DMS153 treated with DMSO at 0.1 percent for 48 hours (cell line): ENCODE data around the gene HIF1A.
"Not testable (repeated sequence)": the region's sequence is repeated elsewhere in the genome, so short reads cannot be mapped to it uniquely, and the experiment has no call there.

Experiments used
- DNase-seq: peaks from one replicate; lab custom pipeline; 2025; ENCODE audit not compliant: unreplicated experiment; lab: John Stamatoyannopoulos, UW

The HIF1A gene

DNA sequence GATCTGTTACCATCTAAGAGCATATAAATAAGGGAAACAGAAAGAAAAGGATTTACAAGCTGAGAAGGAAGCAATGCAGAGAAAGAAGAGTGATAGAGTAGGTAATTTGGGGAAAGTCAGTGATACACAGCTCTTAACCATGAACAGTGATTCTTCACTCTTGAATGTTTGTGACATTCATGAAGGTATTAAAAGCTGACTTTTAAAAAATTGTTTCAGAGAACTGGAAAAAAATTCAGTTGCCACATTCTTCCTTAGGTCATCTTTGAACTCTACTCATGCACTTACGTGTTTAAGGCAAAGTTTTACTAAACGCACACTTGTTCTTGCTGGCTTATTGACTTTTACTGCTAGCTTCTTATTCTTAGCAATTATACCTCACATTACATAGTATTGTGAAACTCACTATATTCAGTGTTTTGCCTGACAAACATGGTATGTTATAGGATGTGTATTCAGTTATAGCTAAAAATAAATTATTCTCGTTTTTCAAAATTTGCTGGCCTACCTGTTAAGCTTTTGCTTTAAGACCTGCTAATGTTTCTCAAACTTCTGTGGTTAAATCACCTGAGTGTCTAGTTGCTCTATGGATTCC is 10.9 kb downstream of the HIF1A start:
- no peak for DNase-seq

DNA sequence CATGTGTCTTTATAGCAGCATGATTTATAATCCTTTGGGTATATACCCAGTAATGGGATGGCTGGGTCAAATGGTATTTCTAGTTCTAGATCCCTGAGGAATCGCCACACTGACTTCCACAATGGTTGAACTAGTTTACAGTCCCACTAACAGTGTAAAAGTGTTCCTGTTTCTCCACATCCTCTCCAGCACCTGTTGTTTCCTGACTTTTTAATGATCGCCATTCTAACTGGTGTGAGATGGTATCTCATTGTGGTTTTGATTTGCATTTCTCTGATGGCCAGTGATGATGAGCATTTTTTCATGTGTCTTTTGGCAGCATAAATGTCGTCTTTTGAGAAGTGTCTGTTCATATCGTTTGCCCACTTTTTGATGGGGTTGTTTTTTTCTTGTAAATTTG is 12.5 kb downstream of the HIF1A start:
- DNase-seq = not testable (repeated sequence)

DNA sequence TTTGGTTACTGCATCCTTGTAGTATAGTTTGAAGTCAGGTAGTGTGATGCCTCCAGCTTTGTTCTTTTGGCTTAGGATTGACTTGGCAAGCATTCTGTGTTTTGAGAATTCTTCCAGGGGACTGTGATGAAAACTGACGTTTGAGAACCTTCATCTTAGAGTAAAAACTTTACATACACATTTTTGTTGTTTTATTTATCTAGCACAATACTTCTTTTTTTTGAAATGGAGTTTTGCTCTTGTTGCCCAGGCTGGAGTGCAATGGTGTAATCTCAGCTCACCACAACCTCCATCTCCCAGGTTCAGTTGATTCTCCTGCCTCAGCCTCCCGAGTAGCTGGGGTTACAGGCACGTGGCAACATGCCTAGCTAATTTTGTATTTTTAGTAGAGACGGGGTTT is 13.4 kb downstream of the HIF1A start:
- not testable (repeated sequence) for DNase-seq

DNA sequence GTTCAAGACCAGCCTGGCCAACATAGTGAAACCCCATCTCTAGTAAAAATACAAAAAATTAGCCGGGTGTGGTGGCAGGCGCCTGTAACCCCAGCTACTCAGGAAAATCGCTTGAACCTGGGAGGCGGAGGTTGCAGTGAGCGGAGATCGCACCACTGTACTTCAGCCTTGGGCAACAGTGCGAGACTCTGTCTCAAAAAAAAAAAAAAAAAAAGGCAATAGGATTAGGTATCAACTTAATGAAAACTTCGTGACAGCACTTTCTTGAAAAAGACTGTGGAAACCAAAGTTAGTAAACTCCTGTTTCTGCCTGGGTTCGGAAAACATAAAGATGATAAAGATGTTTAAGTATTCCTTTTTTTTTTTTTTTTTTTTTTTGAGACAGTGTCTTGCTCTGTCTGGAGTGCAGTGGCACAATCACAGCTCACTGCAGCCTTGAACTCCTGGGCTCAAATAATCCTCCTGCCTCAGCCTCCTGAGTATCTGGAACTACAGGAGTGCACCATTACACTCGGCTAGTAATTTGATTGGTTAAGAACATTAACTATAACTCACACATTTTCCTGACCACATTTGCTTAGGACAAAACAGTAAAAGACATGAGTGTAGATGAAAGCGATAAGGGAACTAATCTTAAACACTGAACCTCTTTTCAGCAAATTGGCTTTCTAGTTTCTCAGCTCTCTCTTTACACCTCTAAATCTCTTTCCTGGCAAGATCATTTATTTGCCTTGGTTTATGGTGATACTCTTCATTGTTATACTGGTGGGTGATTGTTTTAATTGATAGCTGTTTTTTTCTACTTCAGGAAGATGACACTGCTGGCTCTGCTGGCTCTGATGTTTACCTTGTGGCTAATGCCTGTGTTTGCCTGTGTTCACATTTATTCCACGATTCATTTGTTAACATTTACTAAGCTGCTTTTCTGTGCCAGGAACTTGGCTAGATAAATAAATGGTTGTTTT is 15.8 kb downstream of the HIF1A start:
- DNase-seq = peak; percentile 84

DNA sequence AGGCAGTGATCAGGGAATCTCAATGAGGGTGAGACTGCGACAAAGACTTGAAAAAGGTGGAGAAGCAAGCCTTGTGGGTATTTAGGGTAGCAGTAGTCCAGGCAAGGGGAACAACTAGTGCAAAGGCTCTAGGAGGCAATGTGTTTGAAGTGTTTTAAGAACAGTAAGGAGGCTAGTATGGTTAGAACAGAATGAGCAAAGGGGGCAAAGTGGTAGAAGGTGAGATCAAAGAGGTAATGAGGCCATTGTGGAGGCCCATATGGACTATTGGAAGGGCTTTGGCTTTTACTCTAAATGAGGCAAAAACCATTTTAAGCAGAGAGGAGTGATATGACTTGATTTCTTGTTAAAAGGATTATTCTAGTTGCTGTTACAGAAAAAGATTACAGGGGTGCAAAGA is 16.8 kb downstream of the HIF1A start:
- DNase-seq = no peak

DNA sequence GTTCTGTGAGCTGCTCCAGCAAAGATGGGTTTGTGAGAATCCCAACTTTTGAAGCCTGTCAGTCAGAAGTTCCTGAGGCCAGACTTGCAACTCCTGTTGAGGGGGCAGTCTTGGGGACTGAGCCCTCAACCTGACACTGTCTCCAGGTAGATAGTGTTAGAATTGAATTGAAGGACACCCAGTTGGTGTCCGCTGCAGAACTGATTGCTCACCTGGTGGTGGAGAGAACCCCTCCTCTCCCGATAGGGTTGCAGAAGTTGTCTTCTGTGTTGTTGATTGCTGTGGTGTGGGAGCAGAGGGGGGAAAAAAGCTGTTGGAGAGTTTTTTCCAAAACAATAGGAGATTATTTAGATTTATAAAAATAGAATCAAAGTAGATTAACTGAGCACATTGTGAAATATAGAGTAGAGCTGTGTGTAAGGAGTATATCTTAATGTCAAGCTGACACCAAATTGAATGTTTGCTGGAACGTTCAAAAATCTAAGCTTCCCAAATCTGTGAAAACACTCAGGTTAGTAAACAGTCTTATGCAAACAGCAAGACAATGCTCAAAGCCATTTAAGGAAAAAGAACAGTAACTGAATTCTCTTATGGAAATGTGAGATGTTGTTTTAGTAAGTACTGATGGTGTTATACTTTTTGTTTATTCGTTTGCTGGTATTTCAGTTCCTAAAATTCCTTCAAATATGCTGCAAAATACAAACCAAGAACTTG is 18.6 kb downstream of the HIF1A start:
- no peak for DNase-seq

DNA sequence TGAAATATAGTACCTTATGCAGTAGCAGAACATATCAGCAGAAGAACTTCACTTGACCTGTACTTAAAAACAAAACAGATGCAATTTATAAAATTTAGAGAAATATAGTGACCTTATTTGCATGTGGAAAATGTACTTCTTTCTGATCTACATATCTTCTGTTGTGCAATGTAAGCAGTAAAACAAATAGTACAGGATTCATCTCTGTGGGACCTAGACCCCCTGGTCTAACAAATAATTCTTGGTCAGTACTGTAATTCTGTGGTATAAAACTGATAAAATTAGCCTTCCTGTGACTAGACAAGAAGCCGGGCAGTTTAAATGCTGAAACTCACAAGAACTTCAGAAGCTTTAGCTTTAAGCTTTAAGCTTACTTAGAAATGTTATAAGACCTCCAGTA is 21.6 kb downstream of the HIF1A start:
- no peak for DNase-seq

DNA sequence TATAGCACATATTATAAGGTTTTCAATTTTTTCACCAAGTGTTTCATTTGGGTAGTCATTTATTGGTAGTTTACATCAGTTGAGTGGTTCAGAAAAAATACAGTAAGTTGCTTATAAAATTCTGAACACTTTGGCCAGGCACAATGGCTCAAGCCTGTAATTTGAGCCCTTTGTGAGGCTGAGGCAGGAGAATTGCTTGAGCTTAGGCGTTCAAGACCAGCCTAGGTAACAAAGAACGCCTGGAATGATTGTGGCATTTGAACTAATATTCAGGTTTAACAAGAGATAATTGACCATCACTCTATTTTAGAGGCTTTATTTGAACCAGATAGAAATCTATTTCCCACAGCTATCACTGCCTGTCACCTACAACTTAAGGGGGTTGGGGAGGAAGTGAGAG is 22.7 kb downstream of the HIF1A start:
- no peak for DNase-seq

DNA sequence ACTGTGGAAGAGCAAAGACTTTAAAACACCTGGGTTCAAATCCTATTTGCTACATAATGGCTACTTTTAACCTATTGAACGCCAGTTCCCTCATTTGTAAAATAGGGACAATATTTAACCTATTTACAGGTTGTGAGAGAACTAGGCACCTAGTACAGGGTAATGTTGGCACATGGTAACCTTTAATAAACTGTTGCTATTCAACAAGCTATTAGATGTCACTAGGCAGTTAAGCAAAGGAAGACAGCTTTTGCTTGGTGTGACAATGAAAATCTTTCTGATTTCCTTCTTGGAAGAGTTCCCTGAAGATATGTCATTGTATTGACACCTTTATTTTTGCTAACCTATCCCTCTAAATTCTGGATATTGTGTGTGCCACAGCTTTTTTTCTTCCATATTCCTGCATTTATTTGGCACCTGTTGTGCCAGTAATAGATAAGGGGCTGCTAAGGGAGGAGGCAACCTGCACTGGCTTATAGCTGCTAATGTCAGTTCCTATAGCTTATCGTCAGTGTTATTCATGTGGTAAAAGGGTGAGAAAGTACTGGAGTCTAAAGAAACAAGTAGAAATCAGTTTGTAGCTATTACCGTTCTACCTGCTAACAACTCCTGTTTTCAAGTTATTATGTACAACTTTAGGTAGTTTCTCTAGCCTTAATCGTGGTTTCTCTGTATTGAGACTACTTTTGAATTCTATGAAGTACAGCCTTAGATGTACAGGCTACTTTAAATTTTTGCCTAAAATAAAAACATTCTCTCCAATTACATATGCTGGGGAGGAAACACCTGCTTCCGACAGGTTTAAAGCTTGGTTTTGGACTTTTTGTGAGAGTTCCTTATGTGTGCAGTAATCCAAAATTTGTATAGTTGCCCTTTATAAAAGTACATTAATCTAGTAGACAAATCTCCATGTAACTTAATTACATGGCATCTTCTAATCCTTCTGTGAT is 24.3 kb downstream of the HIF1A start:
- no peak for DNase-seq

DNA sequence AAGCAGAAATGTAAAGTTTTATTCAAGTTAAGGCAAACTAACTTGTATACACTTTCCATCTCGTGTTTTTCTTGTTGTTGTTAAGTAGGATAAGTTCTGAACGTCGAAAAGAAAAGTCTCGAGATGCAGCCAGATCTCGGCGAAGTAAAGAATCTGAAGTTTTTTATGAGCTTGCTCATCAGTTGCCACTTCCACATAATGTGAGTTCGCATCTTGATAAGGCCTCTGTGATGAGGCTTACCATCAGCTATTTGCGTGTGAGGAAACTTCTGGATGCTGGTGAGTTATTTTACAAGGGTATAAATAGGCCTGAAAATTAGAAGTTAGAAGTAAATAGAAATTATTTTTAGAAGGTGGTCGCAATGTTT is 25.0 kb downstream of the HIF1A start:
- no peak for DNase-seq

DNA sequence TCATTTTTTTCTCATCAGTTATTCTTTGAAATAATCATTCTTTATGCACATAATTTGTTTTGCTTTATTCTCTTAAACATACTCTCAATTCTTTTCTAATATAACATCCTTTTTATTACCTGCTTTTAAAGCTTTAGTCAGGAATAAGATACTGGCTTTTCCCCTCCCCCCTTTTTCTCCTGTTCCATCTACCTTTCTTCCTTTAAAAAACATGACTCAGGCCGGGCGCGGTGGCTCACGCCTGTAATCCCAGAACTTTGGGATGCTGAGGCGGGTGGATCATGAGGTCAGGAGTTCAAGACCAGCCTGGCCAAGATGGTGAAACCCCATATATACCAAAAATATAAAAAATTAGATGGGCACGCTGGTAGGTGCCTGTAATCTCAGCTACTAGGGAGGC is 25.4 kb downstream of the HIF1A start:
- DNase-seq = no peak

DNA sequence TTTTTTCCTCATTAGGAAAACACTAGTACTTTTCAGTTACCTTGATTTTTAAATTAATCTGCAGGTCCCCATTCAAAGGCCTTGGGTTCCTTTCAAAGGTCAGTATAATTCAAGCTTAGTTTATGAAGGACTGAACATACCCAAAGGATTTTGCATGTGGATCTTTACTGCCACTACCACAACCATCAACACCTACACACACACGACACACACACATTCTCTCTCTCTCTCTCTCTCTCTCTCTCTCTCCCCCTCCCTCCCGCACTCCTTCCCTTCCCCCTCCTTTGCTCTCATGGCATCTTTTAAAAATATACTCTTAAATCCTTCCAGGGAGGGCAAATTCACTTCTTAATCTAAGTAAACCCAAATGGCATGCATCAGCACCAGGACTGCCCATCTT is 28.8 kb downstream of the HIF1A start:
- DNase-seq = no peak

DNA sequence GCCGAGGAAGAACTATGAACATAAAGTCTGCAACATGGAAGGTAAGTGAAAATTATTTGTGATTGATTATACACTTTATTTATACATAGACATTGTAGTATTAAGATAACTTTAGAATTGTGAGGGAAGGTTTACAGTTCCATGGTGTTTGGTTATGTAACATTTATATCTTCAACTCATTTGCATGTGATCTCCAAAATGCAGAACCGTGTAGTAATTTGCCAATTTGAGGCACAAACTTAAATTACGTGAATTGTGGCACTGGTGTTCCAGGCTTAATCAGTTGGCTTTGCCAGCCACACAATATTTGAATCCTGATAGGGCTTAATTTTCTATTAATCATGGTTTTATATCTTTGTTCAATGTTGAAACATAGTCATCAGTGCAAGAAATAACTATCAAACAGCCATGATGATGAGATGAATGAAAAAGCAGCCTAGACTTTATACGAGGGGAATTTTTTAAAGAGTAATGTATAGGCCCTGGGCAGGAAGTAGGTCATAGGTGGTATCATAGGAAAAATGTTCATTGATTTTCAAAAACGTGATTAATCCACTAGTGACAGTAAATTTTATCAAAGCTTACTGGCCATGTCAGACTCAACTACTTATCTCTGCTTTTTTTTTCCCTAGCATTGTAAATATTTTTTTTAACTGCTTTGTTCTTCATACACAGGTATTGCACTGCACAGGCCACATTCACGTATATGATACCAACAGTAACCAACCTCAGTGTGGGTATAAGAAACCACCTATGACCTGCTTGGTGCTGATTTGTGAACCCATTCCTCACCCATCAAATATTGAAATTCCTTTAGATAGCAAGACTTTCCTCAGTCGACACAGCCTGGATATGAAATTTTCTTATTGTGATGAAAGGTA is 31.7 kb downstream of the HIF1A start:
- DNase-seq = no peak

DNA sequence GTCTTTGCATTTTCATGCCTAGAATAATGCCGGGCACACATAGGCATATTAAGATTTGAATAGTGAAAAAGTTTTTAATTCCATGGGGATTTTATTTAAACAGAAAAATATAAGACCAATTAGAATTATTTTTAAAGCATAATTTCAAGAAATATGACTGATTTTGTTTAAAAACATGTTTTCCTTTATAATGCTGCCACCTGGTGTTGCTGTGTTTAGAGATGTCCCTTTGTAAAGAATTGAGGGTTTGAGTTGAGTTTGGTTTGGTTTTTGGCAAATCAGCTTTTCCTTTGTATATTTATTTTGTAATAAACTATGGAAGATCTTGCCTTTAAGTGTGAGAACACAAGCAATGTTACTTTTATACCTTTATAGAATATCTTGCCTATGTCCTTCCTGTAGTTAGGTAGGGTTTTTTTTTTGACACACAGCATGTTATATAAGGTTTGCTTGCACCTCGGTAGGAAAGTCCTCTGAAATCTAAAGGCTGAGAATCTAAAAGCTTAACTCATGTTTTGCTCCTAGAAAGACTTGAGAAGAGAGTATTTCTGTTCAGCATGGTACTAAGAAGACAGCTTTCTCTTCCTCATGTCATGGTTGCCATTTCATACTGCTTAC is 35.6 kb downstream of the HIF1A start:
- DNase-seq = no peak

DNA sequence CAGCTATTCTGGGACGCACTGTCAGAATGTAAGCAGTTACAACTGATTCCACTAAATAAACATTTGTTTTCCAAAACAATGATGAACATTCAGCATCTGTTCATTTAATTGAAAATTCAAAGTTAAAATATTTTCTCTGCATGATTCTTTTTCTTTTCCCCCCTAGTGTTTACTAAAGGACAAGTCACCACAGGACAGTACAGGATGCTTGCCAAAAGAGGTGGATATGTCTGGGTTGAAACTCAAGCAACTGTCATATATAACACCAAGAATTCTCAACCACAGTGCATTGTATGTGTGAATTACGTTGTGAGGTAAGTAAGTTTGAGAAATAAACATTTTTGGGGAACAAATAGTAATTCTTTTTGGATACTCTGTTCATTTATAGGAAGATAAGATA is 38.7 kb downstream of the HIF1A start:
- no peak for DNase-seq

DNA sequence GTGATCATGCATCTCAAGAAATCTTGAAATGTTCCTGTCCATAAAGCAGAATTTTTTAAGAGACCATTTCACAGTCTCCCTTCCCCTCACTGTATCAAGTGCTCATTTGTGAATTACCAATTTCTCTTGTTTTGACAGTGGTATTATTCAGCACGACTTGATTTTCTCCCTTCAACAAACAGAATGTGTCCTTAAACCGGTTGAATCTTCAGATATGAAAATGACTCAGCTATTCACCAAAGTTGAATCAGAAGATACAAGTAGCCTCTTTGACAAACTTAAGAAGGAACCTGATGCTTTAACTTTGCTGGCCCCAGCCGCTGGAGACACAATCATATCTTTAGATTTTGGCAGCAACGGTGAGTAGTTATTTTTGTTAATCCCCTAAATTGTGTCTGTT is 41.4 kb downstream of the HIF1A start:
- no peak for DNase-seq

DNA sequence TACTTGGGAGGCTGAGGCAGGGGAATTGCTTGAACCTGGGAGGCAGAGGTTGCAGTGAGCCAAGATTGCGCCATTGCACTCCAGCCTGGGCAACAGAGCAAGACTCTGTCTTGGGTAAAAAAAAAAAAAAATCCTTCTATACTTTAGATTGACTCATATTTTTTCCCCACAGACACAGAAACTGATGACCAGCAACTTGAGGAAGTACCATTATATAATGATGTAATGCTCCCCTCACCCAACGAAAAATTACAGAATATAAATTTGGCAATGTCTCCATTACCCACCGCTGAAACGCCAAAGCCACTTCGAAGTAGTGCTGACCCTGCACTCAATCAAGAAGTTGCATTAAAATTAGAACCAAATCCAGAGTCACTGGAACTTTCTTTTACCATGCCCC is 42.6 kb downstream of the HIF1A start:
- no peak for DNase-seq

DNA sequence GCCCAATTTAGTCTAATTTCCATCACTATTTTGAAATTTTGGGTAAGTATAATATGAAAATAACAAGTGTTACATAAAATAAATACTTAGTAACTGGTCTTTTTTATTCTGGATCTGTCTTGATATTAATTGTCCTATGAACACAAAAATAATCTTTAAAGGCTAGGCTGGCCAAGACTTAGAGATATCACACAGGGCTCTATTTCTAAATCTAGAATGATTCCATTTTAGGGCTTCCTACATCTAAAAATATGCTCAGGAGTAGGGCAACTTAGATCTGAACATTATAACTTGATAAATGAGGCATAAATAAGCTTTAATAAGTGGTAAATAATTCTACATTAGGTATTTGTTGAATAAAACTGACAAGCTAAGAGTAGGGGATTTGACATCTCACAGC is 43.8 kb downstream of the HIF1A start:
- DNase-seq = no peak

DNA sequence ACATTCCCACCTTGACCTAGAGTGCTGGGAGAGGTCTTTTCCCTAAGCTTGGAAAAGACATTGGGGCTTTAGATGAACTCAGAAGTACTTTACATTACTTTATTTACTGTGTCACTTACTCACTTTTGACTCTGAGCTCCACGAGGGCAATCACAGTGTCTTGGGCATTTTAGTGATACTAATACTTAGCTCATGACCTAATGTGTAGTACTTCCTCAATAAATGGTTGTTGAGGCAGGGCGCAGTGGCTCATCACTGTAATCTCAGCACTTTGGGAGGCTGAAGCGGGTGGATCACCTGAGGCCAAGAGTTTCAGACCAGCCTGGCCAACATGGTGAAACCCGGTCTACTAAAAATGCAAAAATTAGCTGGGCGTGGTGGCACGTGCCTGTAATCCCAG is 47.1 kb downstream of the HIF1A start:
- no peak for DNase-seq

DNA sequence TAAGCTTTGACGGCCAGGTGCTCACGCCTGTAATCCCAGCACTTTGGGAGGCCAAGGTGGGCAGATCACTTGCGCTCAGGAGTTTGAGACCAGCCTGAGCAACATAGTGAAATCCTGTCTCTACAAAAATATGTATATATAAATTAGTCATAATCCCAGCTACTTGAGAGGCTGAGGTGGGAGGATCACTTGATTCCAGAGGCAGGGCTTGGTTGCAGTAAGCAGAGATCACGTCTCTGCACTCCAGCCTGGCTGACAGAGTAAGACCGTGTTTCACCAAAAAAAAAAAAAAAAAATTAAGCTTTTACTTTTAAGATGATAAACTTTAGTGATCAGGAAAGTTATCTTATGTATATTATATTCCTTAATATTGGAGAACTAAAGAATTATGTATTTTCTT is 48.9 kb downstream of the HIF1A start:
- DNase-seq = no peak
